Measurements from ENCODE around the gene BIRC6.
"Not testable (repeated sequence)": the region's sequence is repeated elsewhere in the genome, so short reads cannot be mapped to it uniquely, and the experiment has no call there.

BIRC6 gene

DNA sequence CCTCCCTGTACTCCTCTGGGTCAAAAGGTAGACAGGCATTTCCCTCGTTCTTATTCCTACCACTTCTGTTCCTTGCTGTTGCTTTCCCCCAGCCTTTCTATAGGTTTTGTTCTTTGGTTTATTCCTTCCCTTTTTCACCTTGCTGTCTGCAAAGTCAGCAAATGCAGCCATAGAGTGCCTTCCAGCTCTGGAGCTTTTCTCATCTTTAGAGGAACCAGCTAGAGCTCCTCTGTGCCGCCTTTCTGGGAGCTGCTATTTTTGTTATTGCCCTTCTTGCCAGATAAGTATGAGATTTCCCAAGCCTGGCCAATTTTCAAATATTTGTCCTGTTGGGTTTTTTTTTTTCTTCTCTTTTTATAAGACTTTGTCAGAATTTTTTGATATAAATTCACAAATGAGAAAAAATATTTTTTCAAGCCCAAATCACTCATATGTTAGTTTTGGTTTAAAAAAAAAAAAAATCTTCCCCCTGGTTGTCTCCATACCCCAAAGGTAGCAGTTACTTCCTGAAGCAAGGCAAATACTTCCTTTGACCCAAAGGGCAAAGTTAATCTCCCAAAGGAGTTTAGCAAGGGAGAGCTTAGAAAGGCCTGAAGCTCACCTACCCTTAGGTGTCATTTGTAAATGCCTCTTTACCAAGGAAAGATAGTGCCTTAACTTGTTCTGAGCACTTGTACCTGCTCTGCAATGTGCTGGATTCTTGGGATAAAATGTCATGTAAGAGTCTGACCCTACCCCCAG is 265.9 kb downstream of the BIRC6 start:
- no peak for DNase-seq (ENCODE audit: low read depth)

DNA sequence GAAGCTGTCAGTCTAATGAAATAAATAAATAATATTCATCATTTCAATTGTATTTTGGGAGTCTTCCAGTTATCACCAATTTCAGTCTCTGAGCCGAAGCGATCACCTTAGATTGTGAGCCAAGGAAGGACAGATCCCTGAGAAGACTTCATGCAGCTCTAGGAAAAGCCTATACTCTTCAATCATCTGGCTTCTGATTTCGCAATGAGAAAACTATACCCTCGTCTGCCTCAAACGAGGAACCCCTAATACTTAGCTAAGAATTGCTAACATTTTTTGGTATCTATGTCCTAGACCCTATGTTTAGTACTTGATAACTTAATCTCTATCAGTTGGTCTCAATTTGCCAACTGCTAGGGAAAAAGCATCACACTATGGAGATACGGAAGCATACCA is 266.5 kb downstream of the BIRC6 start:
- no peak for DNase-seq (ENCODE audit: low read depth)

DNA sequence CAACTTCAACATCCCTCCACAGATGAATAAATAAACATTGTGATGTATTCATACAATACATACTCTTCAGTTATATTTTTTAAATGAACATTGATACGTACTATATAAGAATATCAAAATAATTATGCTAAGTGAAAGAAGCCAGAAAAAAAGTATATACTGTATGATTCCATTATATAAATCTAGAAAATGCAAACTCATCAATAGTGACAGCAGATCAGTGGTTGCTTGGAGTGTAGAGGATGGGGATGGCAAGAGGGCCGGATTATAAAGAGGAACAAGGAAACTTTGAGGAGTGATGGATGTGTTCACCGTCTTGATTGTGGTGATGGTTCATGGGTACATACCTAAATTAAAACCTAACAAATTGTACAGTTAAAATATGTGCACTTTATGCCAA is 268.0 kb downstream of the BIRC6 start:
- DNase-seq (ENCODE audit: low read depth): no peak

DNA sequence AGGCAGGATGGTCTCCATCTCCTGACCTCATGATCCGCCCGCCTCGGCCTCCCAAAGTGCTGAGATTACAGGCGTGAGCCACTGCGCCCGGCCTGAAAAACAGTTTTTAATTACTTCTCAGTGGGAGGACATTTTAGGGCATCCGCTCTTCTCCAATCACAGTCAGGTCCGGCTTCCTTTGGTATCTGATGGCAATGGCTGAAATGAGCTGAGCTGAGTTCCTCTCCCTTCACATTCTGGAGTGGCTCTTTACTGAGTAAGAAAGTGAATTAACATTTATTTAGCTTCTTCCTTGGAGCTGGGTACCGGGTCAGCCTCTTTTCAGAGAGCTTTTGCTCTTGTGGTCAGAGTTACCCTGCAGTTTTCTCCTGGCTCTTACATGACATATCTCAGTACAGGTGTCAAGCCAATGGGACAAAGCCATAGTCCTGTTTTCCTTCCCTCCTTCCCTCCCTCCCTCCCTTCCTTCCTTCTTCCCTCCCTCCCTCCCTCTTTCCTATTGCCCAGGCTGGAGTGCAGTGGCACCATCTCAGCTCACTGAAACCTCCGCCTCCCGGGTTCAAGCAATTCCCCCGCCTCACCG is 269.9 kb downstream of the BIRC6 start:
- no peak for DNase-seq (ENCODE audit: low read depth)

DNA sequence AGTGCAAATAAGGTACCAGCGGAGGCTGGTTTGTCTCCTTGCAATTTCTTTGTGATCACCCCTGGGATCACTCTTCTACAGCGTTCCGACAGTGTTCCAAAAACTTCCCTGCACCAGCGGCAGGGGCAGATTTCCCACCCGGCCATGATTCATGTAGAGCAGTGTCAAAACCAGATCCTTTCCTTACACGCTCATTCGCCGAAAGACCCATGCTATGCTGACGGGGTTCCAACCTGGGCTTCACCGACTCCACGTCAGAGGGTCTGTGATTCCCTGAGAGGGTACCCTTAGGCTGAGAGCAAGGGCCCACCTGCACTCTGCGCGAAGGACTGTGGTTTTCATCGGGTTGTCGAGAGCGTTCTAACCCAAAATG is 270.6 kb downstream of the BIRC6 start:
- no peak for DNase-seq (ENCODE audit: low read depth)

DNA sequence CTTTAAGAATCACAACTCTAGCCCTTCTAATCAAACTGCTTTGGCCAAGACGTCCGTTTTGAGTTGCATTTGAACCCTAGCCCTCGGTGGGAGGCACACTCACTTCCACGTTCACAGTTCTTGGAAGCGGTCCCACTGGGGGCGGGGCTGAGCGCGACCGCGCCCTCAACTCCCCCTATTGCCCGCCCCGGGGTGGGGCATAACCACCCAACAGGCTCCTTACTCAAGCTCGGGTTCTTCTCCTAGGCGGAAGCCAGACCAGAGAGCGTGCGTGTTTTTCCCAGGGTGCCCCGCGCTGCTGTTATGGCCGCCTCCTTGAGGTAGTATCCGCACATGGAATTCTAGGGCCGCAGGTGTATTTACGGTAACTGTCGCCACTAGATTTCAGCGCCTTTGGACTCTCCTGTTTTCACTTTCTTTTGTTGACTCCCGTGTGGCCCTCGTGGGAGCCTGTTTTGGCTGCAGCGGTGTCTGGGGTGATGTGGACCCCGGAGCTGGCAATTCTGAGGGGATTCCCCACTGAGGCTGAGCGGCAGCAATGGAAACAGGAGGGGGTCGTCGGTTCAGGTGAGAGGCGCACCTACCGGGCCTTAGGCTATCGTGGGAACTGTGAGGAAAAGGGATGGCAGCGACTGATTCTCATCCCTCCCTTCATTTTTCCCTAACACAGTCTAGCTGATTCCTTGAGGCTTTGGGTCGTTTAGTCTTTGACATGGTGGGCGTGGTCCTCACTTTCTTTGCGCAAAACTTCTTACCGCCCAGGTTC is 271.2 kb downstream of the BIRC6 start, which contains the start of gene TTC27:
TTC27 (plus strand) TSS at position 237 of the 766 bp plus-strand sequence; CDS start at position 480, 243 bp downstream.
- peak; percentile 90 for DNase-seq (ENCODE audit: low read depth)

DNA sequence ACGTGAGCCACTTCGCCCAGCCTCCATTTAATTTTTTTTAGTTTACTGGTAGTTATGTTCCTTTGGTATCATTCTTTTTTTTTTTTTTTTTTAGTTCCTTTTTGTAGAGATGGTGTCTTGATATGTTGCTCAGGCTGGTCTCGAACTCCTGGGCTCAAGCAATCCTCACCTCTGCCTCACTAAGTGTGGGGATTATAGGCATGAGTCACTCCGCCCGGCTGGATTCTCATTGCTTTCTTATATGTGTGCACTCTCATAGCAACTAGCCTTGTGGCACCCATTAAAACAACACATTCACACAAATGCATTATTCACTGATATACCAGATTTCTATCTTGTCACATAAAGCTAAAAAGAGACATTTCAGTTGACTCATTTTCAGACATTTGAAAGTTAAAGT is 275.3 kb downstream of the BIRC6 start:
- DNase-seq (ENCODE audit: low read depth): no peak

DNA sequence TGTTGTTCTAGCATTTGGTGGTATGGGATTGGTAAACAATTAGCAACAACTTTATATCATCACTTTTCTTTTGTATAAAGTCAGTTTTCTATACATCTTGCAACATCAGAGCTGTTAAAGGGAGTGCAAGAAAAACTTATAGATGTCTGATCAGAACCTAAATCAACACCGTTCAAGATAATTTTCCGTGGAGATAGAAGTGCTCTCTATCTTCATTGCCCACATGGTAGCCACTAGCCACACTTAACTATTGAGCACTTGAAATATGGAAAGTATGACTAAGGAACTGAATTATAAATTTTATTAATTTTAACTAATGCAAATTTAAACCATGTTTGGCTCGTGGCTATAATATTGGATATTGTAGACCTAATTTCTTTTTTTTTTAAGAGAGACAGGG is 276.2 kb downstream of the BIRC6 start:
- DNase-seq (ENCODE audit: low read depth): no peak

DNA sequence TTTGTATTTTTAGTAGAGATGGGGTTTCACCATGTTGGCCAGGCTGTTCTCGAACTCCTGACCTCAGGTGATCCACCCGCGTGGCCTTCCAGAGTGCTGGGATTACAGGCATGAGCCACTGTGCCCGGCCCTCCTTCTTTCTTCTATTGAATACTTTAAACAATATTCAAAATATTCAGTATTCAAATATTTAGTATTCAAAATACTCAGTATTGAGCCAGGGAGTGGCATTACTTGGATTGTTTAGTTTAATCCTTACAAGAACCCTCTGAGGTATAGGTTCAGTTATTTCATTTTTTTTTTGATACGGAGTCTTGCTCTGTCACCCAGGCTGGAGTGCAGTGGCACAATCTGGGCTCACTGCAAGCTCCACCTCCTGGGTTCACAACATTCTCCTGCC is 281.7 kb downstream of the BIRC6 start:
- not testable (repeated sequence) for DNase-seq (ENCODE audit: low read depth)

DNA sequence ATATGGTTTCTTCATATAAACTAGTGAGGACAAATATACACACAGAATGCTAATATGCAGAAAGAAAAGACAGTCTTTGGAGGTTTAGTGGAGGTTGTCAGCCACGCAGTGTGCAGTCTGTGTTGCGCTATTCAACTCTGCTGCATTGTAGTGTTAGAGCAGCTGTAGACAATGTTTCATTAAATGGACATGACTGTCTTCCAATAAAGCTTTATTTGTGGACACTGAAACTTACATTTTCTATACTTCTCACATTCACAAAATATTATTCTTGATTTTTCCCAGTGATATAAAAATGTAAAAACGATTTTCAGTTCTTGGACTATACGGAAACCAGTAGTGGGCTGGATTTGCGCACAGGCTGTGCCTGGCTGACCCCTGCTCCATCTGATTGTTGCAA is 284.4 kb downstream of the BIRC6 start:
- no peak for DNase-seq (ENCODE audit: low read depth)

DNA sequence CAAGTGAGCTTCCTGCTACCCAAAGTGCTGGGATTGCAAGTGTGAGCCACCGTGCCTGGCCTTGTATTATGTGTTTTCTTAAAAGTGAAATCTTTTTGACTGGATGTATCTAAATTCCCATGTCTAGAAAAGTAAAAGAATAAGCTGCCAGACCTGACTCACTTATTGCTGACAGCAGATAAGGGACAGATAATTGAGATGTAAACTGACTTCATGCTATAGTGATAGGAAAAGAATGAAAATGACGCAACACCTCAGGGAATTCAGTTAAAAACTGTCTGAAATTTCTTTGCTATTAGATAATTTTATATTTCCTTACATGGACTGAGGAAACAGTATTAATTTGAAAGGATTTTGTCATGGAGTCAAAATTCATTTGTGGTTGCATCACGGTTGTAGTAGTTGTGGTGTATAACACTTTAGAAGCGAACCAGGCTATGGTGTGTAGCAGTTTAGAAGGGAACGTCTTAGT is 290.4 kb downstream of the BIRC6 start:
- no peak for DNase-seq (ENCODE audit: low read depth)

DNA sequence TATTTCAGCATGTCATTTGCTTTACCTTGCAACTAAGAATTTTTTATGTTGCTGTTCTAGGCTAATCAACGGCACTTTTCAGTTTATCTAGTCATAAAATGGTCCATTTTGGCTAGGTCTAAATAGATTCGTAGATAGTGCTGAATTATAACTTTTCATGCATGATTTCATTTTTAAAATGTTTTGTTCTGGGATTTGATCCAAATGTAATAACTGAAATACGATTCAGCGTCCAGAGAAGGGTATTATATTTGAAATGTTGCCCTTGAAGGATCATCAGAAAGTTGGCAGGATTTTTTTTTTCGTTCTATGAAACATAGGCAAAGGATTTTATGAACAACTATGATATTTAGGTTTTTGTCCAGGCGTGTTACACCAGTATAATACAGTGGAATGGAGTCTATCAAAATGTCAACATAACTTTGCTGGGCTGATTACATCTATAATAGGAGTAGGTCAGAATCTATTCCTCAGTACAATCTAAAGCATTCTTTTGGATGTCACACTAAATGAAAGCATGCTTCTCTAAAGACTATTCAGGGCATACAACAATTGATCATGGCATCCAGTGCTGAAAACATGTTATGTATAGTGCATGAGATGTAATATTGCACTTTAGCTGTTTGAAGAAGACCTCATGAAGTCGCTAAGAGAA is 295.9 kb downstream of the BIRC6 start:
- DNase-seq (ENCODE audit: low read depth): no peak

DNA sequence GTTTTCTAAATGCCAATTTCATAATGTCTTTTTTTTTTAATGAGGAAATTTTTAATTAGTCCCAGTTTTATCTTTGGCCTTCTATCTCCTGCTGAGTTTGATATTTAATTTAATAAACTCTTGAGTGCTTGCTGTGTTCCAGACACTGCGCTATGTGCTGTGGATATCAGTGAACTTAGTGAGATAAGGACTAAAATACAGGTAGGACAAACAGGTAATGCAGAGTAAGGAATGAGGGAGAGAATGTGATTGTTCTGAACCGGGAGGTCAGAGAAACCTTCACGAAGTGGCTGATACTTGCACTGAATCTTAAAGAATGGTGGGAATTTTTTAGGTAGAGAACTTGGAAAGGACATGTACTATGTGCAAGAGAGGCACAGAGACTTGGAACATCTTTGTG is 299.2 kb downstream of the BIRC6 start:
- DNase-seq (ENCODE audit: low read depth): no peak

DNA sequence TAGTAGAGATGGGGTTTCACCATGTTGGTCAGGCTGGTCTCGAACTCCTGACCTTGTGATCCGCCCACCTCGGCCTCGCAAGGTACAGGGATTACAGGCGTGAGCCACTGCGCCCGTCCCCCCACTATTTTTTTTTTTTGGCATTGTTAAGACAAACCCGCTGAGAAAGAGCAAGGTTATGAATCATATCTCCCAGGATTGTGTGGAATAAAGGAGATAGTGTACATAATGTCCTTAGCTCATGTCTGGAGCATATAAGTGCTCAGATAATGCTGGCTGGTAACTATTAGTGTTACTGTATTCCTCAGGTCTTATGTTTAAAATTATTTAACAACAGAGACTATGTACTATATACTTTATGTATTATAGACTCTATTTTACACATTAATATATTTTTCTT is 307.0 kb downstream of the BIRC6 start:
- no peak for DNase-seq (ENCODE audit: low read depth)

DNA sequence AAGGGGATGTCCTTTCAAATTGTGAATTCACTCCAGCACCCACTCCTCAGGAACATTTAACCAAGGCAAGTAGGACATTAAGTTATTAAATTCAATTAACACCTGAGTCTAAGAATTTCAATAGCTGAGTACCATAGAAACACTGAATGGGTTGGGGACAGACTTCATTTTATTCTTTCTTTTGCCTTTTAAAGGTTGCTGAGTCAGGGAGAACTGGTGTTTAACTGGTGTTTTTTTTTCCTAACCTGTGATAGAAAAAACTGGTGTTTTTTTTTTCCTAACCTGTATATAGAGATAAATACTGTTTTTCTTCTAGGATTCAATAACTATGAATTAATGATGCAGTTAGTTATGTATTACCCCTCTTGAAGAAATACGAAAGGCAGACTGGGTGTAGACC is 309.9 kb downstream of the BIRC6 start:
- DNase-seq (ENCODE audit: low read depth): no peak

DNA sequence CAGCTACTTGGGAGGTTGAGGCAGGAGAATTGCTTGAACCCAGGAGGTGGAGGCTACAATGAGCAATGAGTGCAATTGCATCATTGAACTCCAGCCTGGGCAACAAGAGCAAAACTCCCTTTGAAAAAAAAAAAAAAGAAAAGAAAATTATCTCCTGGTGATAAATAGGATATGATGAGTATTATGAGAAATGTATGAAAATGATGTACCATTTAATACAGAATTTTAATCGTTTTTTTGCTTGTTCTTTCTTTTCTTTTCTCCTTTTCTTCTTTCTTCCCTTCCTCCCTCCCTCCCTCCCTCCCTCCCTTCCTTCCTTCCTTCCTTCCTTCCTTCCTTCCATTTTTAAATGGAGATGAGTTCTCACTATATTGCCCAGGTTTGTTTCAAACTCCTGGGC is 311.4 kb downstream of the BIRC6 start:
- DNase-seq (ENCODE audit: low read depth): no peak
